Gastroesophageal sphincter (tissue), 4 donors: Measurements from ENCODE around the gene AHRR. TPM values are rescaled to one million over a fixed set of nuclear protein-coding genes. Genes with fewer than 3 reads are reported as not detected.

Experiments used
- ATAC-seq: fragments of 150-250 bp; one replicate; pipeline ENCODE4 v1.9.1; 2016; ENCODE audit warnings: mild to moderate bottlenecking, moderate library complexity
- H3K27ac ChIP-seq, 4 donors: fragments of 200-600 bp; sonication (generic) in 3 of 4; 1 replicate in 3 of 4; 2 replicates in 1 of 4; pipeline ENCODE4 v1.5.1; 2016 to 2019
- H3K27me3 ChIP-seq: fragments of 200-600 bp; sonication (generic); one replicate; pipeline ENCODE4 v1.5.1; 2019
- H3K36me3 ChIP-seq, 2 donors: fragments of 200-600 bp; sonication (generic); one replicate each; pipeline ENCODE4 v1.5.1; 2019; ENCODE audit warnings: control low read depth in 1 of 2
- H3K4me1 ChIP-seq, 3 donors: fragments of 200-600 bp; sonication (generic); 1 replicate in 2 of 3; 2 replicates in 1 of 3; pipeline ENCODE4 v1.5.1; 2016 to 2019; ENCODE audit warnings: control low read depth in 2 of 3
- H3K4me3 ChIP-seq, 2 donors: fragments of 200-600 bp; sonication (generic); one replicate each; pipeline ENCODE4 v1.5.1; 2019; ENCODE audit warnings: mild to moderate bottlenecking in 1 of 2, moderate library complexity in 1 of 2
- H3K9me3 ChIP-seq, 3 donors: fragments of 200-600 bp; sonication (generic); one replicate each; pipeline ENCODE4 v1.5.1; 2017 to 2019; ENCODE audit warnings: control low read depth in 2 of 3
- CTCF ChIP-seq, 4 experiments: fragments of 200-600 bp in 2 of 4; fragments of 450-650 bp in 2 of 4; sonication (generic) in 1 of 4; IDR thresholded peaks; one replicate each; pipeline ENCODE4 v1.5.1; 2017 to 2019; ENCODE audit warnings: antibody characterized with exemption in 4 of 4, mild to moderate bottlenecking in 2 of 4, moderate library complexity in 2 of 4
- EP300 ChIP-seq: sonication (generic); formaldehyde crosslinking; IDR thresholded peaks from one replicate; pipeline ENCODE4 v1.6.1; 2017; ENCODE audit warnings: antibody characterized with exemption, mild to moderate bottlenecking
- POLR2A ChIP-seq, 2 donors: fragments of 450-650 bp; IDR thresholded peaks; one replicate each; pipeline ENCODE4 v1.6.1; 2017; ENCODE audit warnings: antibody characterized with exemption in 2 of 2, mild to moderate bottlenecking in 2 of 2, moderate library complexity in 1 of 2
- POLR2AphosphoS5 ChIP-seq: sonication (generic); formaldehyde crosslinking; IDR thresholded peaks from one replicate; pipeline ENCODE4 v1.6.1; 2017; ENCODE audit warnings: antibody characterized with exemption
- WGBS, 2 donors: methylation state at CpG; one replicate each; pipeline ENCODE4 v1.1.5; 2018; ENCODE audit warnings: low coverage in 1 of 2; 5-methylcytosine and 5-hydroxymethylcytosine counted together
- total RNA-seq, 4 donors: library from RNA; depleted of rRNA; stranded (reverse); fragments of >200 nt; gene quantifications; one replicate each; pipeline ENCODE4 v1.1.0, GENCODE V29; 2016

AHRR gene
- total RNA-seq, 4 donors from 2014 or later = 0.15 to 1.7 (median 0.45) TPM

DNA sequence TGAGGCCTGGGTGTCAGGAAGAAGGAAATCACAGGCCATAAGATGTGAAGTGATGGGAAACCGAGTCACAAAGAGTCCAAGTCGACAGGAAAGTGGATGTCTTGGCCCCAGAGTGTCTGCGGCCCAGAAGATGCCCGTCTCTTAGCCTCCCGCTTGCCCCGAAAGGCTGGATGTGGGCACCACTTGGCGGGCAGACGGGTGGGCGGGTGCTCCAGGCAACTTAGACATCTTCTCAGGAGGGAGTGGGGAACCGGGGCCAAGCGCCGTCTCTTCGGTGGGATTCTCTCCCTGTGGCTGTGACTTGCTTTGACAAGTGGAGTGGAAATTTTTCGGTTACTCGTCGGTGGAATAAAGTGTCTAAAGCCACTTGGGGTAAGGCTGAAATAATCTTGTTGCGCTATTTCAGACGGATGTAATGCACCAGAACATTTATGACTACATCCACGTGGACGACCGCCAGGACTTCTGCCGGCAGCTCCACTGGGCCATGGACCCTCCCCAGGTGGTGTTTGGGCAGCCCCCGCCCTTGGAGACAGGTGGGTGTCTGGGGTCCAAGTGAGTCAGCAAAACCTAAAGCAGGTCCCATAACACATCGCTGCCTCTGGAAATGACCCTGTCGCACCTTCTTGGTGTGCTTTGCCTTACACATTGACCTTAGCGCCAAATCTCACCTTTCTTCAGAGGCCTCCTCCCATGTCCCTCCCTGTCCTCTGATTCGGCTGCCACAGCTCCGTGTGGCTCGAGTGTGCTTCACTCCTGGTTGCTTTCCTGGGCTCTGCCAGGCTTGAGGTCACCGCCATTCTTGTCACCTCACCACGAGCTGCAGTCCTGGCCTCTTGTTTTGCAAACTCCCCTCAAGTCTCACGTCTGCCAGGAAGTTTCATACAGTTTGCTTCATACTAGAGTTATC is 101.1 kb downstream of the AHRR start:
- ATAC-seq = no peak
- Histone ChIP-seq H3K27ac (no peak overlapping the region), H3K9me3 (no peaks in the 10 kb centered on the region), H3K4me3 (no peak overlapping the region), H3K4me1 (no peaks in the 10 kb centered on the region), H3K36me3 (no peaks in the 10 kb centered on the region), H3K27me3 (peaks cover 10% of the 10 kb centered on the region)
- no peak for TF ChIP-seq POLR2A (IDR thresholded peaks at IDR 0.05)
- no peak for TF ChIP-seq EP300
- TF ChIP-seq POLR2AphosphoS5 = no peak
- TF ChIP-seq CTCF (IDR thresholded peaks at IDR 0.05) = no peak
- 75 to 90% methylated on average over 11 to 25 of the region's 32 CpGs for WGBS, 2 donors

GRCh38 chr5:423233-423565 is 101.7 kb downstream of the AHRR start:
- H3K36me3 ChIP-seq = no peaks in the 10 kb centered on the region
- H3K4me3 ChIP-seq = no peak overlapping the region

DNA sequence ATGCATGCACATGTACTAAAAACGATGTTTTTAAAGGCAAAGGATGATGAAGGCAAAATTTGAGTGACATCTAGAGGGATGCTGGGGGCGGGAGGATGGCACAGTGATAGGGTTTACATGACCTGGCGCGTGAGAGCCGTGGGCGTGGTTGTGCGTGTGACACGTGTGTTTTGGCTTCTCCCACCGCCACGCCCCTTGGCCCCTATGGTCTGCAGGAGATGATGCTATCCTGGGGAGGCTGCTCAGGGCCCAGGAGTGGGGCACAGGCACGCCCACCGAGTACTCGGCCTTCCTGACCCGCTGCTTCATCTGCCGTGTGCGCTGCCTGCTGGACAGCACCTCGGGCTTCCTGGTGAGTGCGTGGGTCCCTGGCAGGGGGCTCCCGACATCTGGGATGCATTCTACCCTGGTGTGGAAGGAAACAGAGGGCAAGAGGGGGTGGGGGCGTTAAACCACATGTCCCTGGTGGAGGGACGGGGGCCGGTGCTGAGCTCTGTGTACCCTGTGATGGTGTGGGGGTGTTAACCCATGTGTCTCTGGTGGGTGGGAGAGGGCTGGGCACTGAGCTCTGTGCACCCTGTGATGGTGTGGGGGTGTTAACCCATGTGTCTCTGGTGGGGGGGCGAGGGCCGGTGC is 102.2 kb downstream of the AHRR start:
- peaks cover 10% of the 10 kb centered on the region for H3K27me3 ChIP-seq
- 87 to 93% methylated on average over 3 to 12 of the region's 24 CpGs for whole genome bisulfite sequencing, 2 donors
- TF ChIP-seq CTCF (IDR thresholded peaks at IDR 0.05) (no peak), POLR2A (IDR thresholded peaks at IDR 0.05) (no peak), POLR2AphosphoS5 (no peak), EP300 (no peak)
- no peaks in the 10 kb centered on the region for H3K4me1 ChIP-seq
- no peaks in the 10 kb centered on the region for H3K36me3 ChIP-seq
- ATAC-seq = no peak
- H3K27ac ChIP-seq = no peak overlapping the region
- no peak overlapping the region for H3K4me3 ChIP-seq
- no peaks in the 10 kb centered on the region for H3K9me3 ChIP-seq

More at GRCh38 chr5:423233-423565, 101.7 kb downstream of the AHRR start:
- Histone ChIP-seq H3K27me3 (peaks cover 10% of the 10 kb centered on the region), H3K4me1 (no peaks in the 10 kb centered on the region), H3K27ac (no peak overlapping the region), H3K9me3 (no peaks in the 10 kb centered on the region)
- 75 to 100% methylated on average over 1 to 9 of the region's 9 CpGs for WGBS, 2 donors
- no peak for TF ChIP-seq POLR2AphosphoS5
- TF ChIP-seq EP300 = no peak
- no peak for TF ChIP-seq POLR2A (IDR thresholded peaks at IDR 0.05)
- TF ChIP-seq CTCF (IDR thresholded peaks at IDR 0.05) = no peak
- no peak for ATAC-seq

GRCh38 chr5:424301-425110 is 103.0 kb downstream of the AHRR start:
- Histone ChIP-seq H3K36me3 (no peaks in the 10 kb centered on the region), H3K4me3 (no peak overlapping the region), H3K27ac (no peak overlapping the region), H3K9me3 (no peaks in the 10 kb centered on the region), H3K4me1 (no peaks in the 10 kb centered on the region), H3K27me3 (peaks cover 13% of the 10 kb centered on the region)
- 80 to 93% methylated on average over 3 to 6 of the region's 11 CpGs for WGBS, 2 donors
- ATAC-seq = no peak
- TF ChIP-seq CTCF (IDR thresholded peaks at IDR 0.05) (no peak), EP300 (no peak), POLR2A (IDR thresholded peaks at IDR 0.05) (no peak), POLR2AphosphoS5 (no peak)
